ENCODE measurements around the gene HSF4.

The HSF4 gene

GRCh38 chr16:67201411-67202345, 37.1 kb downstream of the HSF4 start:
- no peak for DNase-seq (ENCODE audit: low read depth in 2 of 2)

- DNase-seq (ENCODE audit: low read depth in 2 of 2) = no peak
Measured at GRCh38 chr16:67202426-67202825, 37.9 kb downstream of the HSF4 start.

- no peak for DNase-seq (ENCODE audit: low read depth in 2 of 2)
Measured at GRCh38 chr16:67202956-67203493, 38.5 kb downstream of the HSF4 start.

GRCh38 chr16:67204076-67204475, 39.5 kb downstream of the HSF4 start:
- DNase-seq (ENCODE audit: low read depth in 2 of 2) = no peak

GRCh38 chr16:67206129-67206837, 41.7 kb downstream of the HSF4 start:
- no peak for DNase-seq (ENCODE audit: low read depth in 2 of 2)

GRCh38 chr16:67206838-67207248, 42.3 kb downstream of the HSF4 start:
- DNase-seq (ENCODE audit: low read depth in 2 of 2) = no peak

- DNase-seq (ENCODE audit: low read depth in 2 of 2) = no peak
Measured at GRCh38 chr16:67207249-67208091, 42.9 kb downstream of the HSF4 start.

GRCh38 chr16:67208154-67208896, 43.8 kb downstream of the HSF4 start:
- no peak for DNase-seq (ENCODE audit: low read depth in 2 of 2)

GRCh38 chr16:67209565-67209964, 45.0 kb downstream of the HSF4 start:
- no peak for DNase-seq (ENCODE audit: low read depth in 2 of 2)

- no peak for DNase-seq (ENCODE audit: low read depth in 2 of 2)
Measured at GRCh38 chr16:67210069-67210937, 45.8 kb downstream of the HSF4 start.

- no peak for DNase-seq (ENCODE audit: low read depth in 2 of 2)
Measured at GRCh38 chr16:67211674-67212073, 47.1 kb downstream of the HSF4 start.

- no peak for DNase-seq (ENCODE audit: low read depth in 2 of 2)
Measured at GRCh38 chr16:67212766-67213165, 48.2 kb downstream of the HSF4 start.

- no peak for DNase-seq (ENCODE audit: low read depth in 2 of 2)
Measured at GRCh38 chr16:67213197-67214019, 48.9 kb downstream of the HSF4 start.

GRCh38 chr16:67215706-67216105, 51.2 kb downstream of the HSF4 start:
- DNase-seq (ENCODE audit: low read depth in 2 of 2) = no peak

GRCh38 chr16:67216612-67217490, 52.3 kb downstream of the HSF4 start:
- DNase-seq (ENCODE audit: low read depth in 2 of 2) = no peak

Data from stimulated activated CD4-positive, alpha-beta T cell treated with anti-CD3 and anti-CD28 coated beads, Interleukin-1b, Interleukin-23, amount 100 ng/mL, for 1 hour (primary cell).